Measurements from ENCODE around the gene FAM13A.

- TF ChIP-seq POLR2AphosphoS5 (IDR thresholded peaks at IDR 0.05) (no peak), POLR2A (IDR thresholded peaks at IDR 0.05) (no peak)
These were observed 56.6 kb downstream of the FAM13A start for GRCh38 chr4:89000382-89000781.

Measured in breast epithelium (tissue), 3 donors.